Measurements from ENCODE around the gene E2F1.

DNA sequence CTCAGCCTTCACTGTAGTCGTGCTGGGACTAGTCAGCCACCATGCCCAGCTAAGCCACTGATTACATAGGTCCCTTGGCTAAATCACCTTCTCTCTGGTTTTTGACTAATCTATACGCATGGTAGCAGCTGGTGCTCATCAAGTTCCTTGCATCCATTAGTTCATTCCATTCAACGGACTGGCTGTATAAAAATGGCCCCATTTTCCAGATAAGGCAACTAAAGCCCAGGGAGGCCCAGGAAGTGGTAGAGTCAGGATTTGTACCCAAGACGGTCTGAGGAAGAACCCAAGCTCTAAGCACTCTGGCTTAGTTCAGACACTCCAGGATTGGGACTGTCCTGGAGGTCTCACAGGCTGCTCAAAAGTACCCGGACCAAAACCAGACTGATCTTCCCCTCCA lies 4.9 kb downstream of the E2F1 start:
- no peak for TF ChIP-seq POLR2A (IDR thresholded peaks at IDR 0.05)
- TF ChIP-seq, protein P1, sequence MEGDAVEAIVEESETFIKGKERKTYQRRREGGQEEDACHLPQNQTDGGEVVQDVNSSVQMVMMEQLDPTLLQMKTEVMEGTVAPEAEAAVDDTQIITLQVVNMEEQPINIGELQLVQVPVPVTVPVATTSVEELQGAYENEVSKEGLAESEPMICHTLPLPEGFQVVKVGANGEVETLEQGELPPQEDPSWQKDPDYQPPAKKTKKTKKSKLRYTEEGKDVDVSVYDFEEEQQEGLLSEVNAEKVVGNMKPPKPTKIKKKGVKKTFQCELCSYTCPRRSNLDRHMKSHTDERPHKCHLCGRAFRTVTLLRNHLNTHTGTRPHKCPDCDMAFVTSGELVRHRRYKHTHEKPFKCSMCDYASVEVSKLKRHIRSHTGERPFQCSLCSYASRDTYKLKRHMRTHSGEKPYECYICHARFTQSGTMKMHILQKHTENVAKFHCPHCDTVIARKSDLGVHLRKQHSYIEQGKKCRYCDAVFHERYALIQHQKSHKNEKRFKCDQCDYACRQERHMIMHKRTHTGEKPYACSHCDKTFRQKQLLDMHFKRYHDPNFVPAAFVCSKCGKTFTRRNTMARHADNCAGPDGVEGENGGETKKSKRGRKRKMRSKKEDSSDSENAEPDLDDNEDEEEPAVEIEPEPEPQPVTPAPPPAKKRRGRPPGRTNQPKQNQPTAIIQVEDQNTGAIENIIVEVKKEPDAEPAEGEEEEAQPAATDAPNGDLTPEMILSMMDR (IDR thresholded peaks at IDR 0.05): no peak
- no peak for TF ChIP-seq POLR2AphosphoS5 (IDR thresholded peaks at IDR 0.05)
